NOMO-1 treated with dmso at 0.1 percent for 144 hours (cell line): ENCODE results near the gene HSD17B4.
A peak's percentile ranks its signal among the peaks of the same experiment; 100 is the strongest.
"Not testable (repeated sequence)": the region's sequence is repeated elsewhere in the genome, so short reads cannot be mapped to it uniquely, and the experiment has no call there.

Source experiments
- DNase-seq: peaks from one replicate; lab custom pipeline; 2025; ENCODE audit not compliant: unreplicated experiment; lab: John Stamatoyannopoulos, UW

HSD17B4 gene

DNA sequence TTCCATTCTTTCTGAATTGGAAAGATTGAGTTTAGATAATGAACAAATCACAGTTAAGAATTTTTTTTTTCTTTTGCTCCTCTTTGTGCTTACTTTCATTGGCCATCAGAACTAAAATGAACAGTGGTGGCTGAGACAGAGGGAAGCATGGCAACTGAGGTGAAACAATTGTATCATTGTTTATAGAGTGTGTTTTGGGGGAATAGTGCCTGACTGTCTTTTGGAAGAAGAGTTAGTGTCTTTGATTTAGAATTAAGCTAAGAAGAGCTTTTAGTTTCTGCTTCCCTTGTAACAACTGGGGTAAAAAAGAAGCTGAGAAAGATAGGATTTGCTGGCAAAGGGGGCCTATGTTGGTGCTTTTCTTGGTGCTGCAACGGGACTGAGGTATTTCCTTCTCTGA is 24.0 kb downstream of the HSD17B4 start:
- DNase-seq: no peak

DNA sequence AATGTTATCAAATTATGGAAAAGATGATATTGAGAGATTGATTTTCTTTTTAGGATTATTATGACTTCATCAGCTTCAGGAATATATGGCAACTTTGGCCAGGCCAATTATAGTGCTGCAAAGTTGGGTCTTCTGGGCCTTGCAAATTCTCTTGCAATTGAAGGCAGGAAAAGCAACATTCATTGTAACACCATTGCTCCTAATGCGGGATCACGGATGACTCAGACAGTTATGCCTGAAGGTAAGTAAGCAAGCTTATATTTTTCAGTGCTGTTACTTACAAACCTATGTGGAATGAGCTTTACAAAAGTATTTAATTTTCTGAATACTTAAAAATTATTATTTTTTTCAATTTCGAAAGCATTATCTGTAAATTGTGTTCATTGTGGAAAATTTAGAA is 26.5 kb downstream of the HSD17B4 start:
- no peak for DNase-seq

DNA sequence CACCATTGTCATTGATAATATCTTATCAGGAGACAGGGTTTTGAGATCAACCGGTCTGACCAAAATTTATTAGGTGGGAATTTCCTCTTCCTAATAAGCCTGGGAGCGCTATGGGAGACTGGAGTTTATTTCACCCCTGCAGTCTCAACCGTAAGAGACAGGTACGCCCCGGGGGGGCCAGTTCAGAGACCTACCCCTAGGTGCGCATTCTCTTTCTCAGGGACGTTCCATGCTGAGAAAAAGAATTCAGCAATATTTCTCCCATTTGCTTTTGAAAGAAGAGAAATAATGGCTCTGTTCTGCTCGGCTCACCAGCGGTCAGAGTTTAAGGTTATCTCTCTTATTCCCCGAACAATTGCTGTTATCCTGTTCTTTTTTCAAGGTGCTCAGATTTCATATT is 28.3 kb downstream of the HSD17B4 start:
- DNase-seq: not testable (repeated sequence)

DNA sequence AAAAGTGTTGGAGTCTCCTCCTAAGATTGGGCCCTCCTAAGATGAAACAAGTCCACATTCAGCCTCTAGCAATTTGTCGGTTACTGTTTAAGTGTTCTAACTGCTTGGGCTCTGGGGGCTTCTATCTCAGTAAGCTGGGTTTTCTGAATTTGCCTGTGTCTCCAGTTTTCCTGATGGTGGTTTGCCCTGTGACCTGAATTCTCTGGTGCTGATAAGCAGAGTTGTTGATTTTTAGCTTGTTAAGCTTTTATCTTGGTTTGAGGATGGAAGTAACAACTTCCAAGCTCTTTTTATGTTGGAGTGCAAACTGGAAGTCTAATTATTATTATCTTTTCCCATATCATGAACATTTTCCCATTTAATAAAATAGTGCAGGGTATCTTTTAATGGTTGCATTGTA is 30.9 kb downstream of the HSD17B4 start:
- DNase-seq: no peak

DNA sequence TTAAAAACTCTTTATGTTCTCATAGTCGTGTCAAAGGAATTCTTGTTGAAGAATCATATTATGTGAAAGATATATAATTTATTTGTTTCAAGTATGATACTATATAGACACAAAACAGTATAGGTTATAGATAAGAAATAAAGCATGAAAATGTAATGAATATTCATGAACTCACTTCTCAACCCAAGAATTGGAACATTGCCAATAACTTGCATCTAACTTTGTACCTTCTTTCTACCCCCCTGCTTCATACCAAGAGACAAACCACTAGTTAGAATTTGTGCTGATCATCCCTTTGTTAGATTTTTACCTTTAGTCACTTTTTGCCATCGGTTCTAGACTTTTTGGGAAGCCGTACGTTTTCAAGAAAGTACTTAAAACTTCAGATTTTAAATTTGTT is 32.6 kb downstream of the HSD17B4 start:
- no peak for DNase-seq

DNA sequence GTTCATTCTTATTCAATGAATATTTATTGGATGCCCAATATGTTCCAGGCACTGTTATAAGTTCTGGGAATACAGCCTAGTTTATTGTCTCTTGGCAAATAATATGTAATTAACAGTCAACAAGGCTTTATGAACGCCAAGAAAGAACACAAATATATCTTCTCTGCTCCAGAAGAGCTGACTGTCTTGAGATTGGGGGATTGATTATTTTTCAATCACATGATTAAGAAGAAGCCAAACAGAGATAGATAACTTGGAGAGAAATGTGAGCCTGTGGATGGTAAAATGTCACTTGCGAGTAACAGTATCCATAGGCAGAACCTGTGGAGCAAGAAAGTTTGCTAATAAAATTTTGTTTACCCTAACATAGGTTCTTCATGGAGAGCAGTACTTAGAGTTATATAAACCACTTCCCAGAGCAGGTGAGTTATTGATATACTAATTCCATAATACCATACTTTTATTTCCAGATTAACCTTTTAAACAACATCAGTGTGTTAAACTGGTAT is 49.4 kb downstream of the HSD17B4 start:
- DNase-seq: no peak

DNA sequence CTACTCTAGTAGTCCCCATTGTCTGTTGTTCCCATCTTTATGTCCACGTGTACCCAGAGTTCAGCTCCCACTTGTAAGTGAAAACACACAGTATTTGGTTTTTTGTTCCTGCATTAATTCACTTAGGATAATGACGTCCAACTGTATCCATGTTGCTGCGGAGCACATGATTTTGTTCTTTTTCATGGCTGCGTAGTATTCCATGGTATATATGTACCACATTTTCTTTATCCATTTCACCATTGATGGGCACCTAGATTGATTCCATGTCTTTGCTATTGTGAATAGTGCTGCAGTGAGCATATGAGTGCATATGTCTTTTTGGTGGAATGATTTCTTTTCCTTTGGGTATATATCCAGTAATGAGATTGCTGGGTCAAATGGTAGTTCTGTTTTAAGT is 51.6 kb downstream of the HSD17B4 start:
- DNase-seq: not testable (repeated sequence)

GRCh38 chr5:119512277-119512676 is 60.0 kb downstream of the HSD17B4 start:
- DNase-seq: no peak

DNA sequence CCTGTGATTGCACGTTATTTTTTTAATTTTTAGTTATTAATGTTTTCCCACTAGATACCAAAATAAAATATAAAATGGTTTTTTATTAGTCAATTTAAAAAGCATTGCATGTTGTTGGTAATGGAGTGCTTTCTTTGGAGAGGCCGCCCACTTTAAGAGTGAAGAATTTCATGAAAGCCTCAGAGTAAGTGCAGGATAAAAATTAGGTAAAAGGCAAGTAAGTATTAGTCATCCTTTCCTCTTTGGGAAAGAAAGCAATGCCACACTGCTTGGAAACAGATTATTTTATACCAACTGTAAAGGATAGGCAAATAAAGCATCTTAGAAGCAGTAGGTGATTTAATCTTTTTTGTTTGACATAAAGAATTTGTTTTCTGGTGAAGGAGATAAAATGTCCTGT is 62.9 kb downstream of the HSD17B4 start:
- DNase-seq: no peak

DNA sequence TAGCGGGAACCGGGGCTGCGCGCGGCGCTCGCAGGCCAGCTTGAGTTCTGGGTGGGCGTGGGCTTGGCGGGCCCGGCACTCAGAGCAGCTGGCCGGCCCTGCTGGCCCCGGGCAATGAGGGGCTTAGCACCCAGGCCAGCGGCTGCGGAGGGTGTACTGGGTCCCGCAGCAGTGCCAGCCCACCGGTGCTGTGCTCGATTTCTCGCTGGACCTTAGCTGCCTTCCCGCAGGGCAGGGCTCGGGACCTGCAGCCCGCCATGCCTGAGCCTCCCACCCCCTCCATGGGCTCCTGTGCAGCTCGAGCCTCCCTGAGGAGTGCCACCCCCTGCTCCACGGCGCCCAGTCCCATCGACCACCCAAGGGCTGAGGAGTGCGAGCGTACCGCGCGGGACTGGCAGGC is 64.8 kb downstream of the HSD17B4 start:
- DNase-seq: not testable (repeated sequence)

GRCh38 chr5:119521232-119521631 is 68.9 kb downstream of the HSD17B4 start:
- no peak for DNase-seq

GRCh38 chr5:119522841-119523240 is 70.5 kb downstream of the HSD17B4 start:
- DNase-seq: no peak

GRCh38 chr5:119524485-119524884 is 72.2 kb downstream of the HSD17B4 start:
- DNase-seq: no peak

GRCh38 chr5:119527351-119527750 is 75.1 kb downstream of the HSD17B4 start:
- no peak for DNase-seq

- no peak for DNase-seq
These were observed 77.5 kb downstream of the HSD17B4 start for GRCh38 chr5:119529811-119530210.

GRCh38 chr5:119532637-119533036 is 80.3 kb downstream of the HSD17B4 start:
- no peak for DNase-seq

DNA sequence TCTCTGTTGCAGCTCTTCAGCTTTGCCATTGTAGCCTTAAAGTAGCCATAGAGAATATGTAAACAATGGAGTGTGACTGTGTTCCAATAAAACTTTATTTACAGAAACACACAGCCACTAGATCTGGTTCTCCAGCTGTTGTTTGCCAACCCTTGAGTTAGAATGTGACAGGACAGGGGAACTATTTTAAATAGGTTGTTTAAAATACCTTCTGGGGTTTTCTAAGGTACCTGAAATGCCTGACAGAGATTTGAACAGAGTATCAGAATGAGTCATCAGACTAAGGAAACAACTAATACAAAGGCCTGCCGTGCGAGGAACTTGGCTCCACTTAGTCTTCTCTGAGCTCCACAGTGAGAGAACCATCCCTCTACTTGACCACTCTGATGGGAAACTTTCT is 85.4 kb downstream of the HSD17B4 start:
- DNase-seq: no peak

DNA sequence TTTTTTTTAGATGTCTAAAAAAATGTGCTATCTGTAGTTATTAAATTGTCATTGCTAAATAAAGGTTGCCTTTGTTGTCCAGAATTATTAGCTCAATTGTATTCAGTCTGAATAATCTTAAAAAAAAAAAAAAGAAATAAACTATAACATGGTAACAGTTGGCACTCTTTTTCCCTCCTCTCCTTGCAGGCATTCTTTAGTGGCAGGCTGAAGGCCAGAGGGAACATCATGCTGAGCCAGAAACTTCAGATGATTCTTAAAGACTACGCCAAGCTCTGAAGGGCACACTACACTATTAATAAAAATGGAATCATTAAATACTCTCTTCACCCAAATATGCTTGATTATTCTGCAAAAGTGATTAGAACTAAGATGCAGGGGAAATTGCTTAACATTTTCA is 89.4 kb downstream of the HSD17B4 start:
- DNase-seq: no peak

DNA sequence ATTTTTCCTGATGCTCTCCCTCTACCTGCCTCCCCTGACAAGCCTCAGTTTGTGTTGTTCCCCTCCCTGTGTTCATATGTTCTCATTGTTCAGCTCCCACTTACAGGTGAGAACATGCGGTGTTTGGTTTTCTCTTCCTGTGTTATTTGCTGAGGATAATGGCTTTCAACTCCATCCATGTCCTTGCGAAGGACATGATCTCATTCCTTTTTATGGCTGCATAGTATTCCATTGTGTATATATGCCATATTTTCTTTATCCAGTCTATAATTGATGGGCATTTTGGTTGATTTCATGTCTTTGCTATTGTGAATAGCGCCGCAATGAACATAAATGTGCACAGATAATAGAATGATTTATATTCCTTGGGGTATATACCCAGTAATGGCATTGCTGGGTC is 99.5 kb downstream of the HSD17B4 start:
- DNase-seq: no peak

DNA sequence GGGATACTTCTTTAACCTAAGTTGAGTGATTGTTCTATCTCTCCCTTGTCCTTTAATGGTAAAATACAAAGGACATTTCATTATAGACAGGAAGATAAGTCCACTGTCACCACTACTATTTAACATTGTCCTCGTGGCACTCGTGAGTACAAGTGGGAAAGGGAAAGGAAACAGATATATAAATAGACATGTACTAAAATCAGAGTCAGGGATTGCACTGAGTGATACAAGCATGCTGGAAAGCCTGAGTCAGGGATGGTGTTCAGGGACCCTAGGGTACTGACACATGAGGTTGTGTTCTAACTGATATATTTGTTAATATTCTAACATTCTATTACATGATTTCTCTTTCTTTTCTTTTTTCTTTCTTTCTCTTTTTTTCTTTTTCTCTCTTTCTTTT is 102.3 kb downstream of the HSD17B4 start:
- no peak for DNase-seq

- no peak for DNase-seq
These were observed 118.6 kb downstream of the HSD17B4 start for GRCh38 chr5:119570910-119571309.

DNA sequence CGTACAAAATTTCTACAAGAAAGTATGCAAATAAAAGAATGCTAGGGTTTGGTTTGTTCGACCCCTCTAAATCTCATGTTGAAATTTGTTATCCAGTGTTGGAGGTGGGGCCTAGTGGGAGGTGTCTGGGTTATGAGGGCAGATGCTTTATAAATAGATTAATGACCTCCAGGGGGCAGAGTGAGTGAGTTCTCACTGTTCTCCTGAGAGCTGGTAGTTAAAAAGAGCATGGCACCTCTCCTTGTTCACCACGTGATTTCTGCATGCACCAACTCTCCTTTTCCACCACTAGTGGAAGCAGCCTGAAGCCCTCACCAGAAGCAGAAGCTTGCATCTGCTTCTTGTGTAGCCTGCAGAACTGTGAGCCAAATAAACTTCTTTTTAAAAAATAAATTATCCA is 126.6 kb downstream of the HSD17B4 start:
- DNase-seq: peak; percentile 26

- no peak for DNase-seq
These were observed 130.7 kb downstream of the HSD17B4 start for GRCh38 chr5:119582987-119583386.

DNA sequence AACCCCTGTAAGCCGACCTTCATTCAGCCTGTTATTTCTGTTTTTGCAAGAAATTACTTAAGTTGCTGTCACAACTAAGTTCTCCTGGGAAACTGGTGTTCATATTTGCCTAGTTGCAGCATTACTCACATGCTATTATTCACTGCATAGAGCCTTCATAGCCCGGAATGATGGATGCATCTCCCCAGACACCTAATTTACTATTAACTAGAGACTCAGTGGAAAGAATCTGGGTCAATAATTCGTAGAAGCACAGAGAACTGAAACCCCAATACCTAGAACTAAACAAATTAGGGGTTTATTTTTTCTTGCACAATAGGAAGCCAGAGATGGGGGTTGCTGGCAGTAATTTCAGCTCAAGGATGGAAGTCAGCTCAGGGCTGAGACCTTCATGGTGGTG is 131.4 kb downstream of the HSD17B4 start:
- no peak for DNase-seq
